ENCODE measurements around the gene WDFY4.

GRCh38 chr10:49024484-49024883 is 339.8 kb downstream of the WDFY4 start:
- no peak for TF ChIP-seq NPAS2 (CRISPR knock-in tag; IDR thresholded peaks at IDR 0.05; ENCODE audit: borderline replicate concordance)
- no peak for TF ChIP-seq PCBP2 (optimal IDR thresholded peaks at IDR 0.05; ENCODE audit: low read depth, low read length, poor library complexity, severe bottlenecking)
- no peak for TF ChIP-seq ZNF10 (CRISPR knock-in tag; IDR thresholded peaks at IDR 0.05; ENCODE audit: borderline replicate concordance, low read depth)
- no peak for TF ChIP-seq ZKSCAN8 (CRISPR knock-in tag; IDR thresholded peaks at IDR 0.05; ENCODE audit: borderline replicate concordance)
- no peak for TF ChIP-seq CTCF (CRISPR knock-in tag; IDR thresholded peaks at IDR 0.05)
- TF ChIP-seq CSRNP2 (CRISPR knock-in tag; conservative IDR thresholded peaks at IDR 0.05; ENCODE audit: low read depth) = no peak
- TF ChIP-seq GZF1 (CRISPR knock-in tag; IDR thresholded peaks at IDR 0.05) = no peak
- TF ChIP-seq BCLAF1 (IDR thresholded peaks at IDR 0.05) = no peak
- no peak for TF ChIP-seq EZH2 (conservative IDR thresholded peaks at IDR 0.05; ENCODE audit: low read depth, low read length)

Measured in HepG2 (cell line).